Measurements from ENCODE around the gene TCERG1L.

- TF ChIP-seq CTCF (IDR thresholded peaks at IDR 0.05; ENCODE audit: poor library complexity), result no peak
- TF ChIP-seq EZH2 (IDR thresholded peaks at IDR 0.05; ENCODE audit: borderline replicate concordance), result no peak
Observed at GRCh38 chr10:131238669-131239280, 72.7 kb downstream of the TCERG1L start.
